ENCODE results near the gene DNAH3.

Gene DNAH3

GRCh38 chr16:20883554-20884239 lies 266.9 kb downstream of the DNAH3 start:
- DNase-seq (ENCODE audit: low spot score) = no peak

All from RKO (cell line).